Activated B cell treated with CpG ODN at 0.5 μM for 24 hours (primary cell): ENCODE results near the gene ENTPD1. TPM values are rescaled to one million over a fixed set of nuclear protein-coding genes. Genes with fewer than 3 reads are reported as not detected.

Experiments
- ATAC-seq: fragments of 200-7000 bp; cut with Tn5 transposase; one replicate; pipeline ENCODE4 v1.10.0; 2021; ENCODE audit warnings: low read depth, mild to moderate bottlenecking, moderate library complexity
- CTCF ChIA-PET: fragments of 350-600 bp; sonication (Branson Sonifier 250); formaldehyde crosslinking; loops from one replicate; lab custom pipeline; 2021; ENCODE audit warnings: antibody characterized with exemption; lab: Charles Lee
- POLR2A ChIA-PET: fragments of 350-600 bp; sonication (Branson Sonifier 250); formaldehyde crosslinking; loops from one replicate; lab custom pipeline; 2021; ENCODE audit warnings: antibody characterized with exemption; lab: Charles Lee
- DNase-seq: peaks from one replicate; pipeline ENCODE4 v3.0.0; 2022
- H3K27ac Mint-ChIP-seq: one replicate; pipeline ENCODE4 v1.8.0; 2020; ENCODE audit warnings: mixed read lengths
- H3K27me3 Mint-ChIP-seq: one replicate; pipeline ENCODE4 v1.8.0; 2021; ENCODE audit warnings: mixed read lengths
- H3K36me3 Mint-ChIP-seq: one replicate; pipeline ENCODE4 v1.8.0; 2021; ENCODE audit warnings: low read depth, mixed read lengths
- H3K4me1 Mint-ChIP-seq: one replicate; pipeline ENCODE4 v1.8.0; 2021; ENCODE audit warnings: mixed read lengths
- H3K4me3 Mint-ChIP-seq: one replicate; pipeline ENCODE4 v1.8.0; 2020; ENCODE audit warnings: mild to moderate bottlenecking, mixed read lengths
- H3K9me3 Mint-ChIP-seq: one replicate; pipeline ENCODE4 v1.8.0; 2020; ENCODE audit warnings: mixed read lengths
- CTCF ChIP-seq: fragments of 200-600 bp; IDR thresholded peaks from one replicate; pipeline ENCODE4 v1.8.0; 2022; ENCODE audit warnings: antibody characterized with exemption, mild to moderate bottlenecking
- intact Hi-C: fragments of 100-400 bp; cut with micrococcal nuclease; formaldehyde crosslinking; loops from one replicate; pipeline ENCODE4 v1.15.1; 2024
- total RNA-seq: library from RNA; stranded (reverse); gene quantifications from 2 replicates; pipeline ENCODE4 v1.2.3, GENCODE V29; 2022

Gene ENTPD1
- total RNA-seq, 1 donor from 2014 or later: 187 TPM

GRCh38 chr10:95834406-95834805 lies 78.4 kb downstream of the ENTPD1 start:
- peaks cover 100% of the 10 kb centered on the region for H3K4me1 Mint-ChIP-seq
- peaks cover 21% of the 10 kb centered on the region for H3K36me3 Mint-ChIP-seq
- DNase-seq: no peak
- no peaks in the 10 kb centered on the region for H3K27me3 Mint-ChIP-seq
- CTCF ChIA-PET: interaction anchor here (0.8 to 20.1 kb wide), 4 partner anchors 31 to 140 kb away, joined by 3 to 427 read pairs (median 5); partner anchors contain the start of gene TCTN3
- peak overlapping the region; percentile 95 for H3K27ac Mint-ChIP-seq
- TF ChIP-seq CTCF: no peak
- intact Hi-C loops: loop anchor here (5.0 kb wide), 1 partner anchor 453 kb away; no protein-coding TSS in a partner anchor
- peak overlapping the region; percentile 21 for H3K4me3 Mint-ChIP-seq
- no peak for ATAC-seq
- no peaks in the 10 kb centered on the region for H3K9me3 Mint-ChIP-seq
- POLR2A ChIA-PET: interaction anchor here (0.8 to 20.2 kb wide), 6 partner anchors 14 to 140 kb away, joined by 3 to 572 read pairs (median 202); partner anchors contain the start of genes ENTPD1 and TCTN3

- peak overlapping the region; percentile 42 for H3K4me3 Mint-ChIP-seq
- TF ChIP-seq CTCF: no peak
- no peaks in the 10 kb centered on the region for H3K27me3 Mint-ChIP-seq
- H3K9me3 Mint-ChIP-seq: no peaks in the 10 kb centered on the region
- peak overlapping the region; percentile 95 for H3K27ac Mint-ChIP-seq
- ChIA-PET POLR2A (interaction anchor here (0.5 to 20.2 kb wide), 9 partner anchors 8 to 582 kb away, joined by 3 to 572 read pairs (median 6); partner anchors contain the start of genes ENTPD1 and TCTN3), CTCF (interaction anchor here (0.9 to 20.1 kb wide), 3 partner anchors 30 to 141 kb away, joined by 3 to 427 read pairs (median 4); partner anchors contain the start of gene TCTN3)
- H3K4me1 Mint-ChIP-seq: peaks cover 100% of the 10 kb centered on the region
- ATAC-seq (no peak), DNase-seq (no peak)
- peaks cover 22% of the 10 kb centered on the region for H3K36me3 Mint-ChIP-seq
- intact Hi-C loops: no loop called here
Observed at GRCh38 chr10:95835149-95835860, 79.3 kb downstream of the ENTPD1 start.

- intact Hi-C loops: no loop called here
- peak overlapping the region; percentile 95 for H3K27ac Mint-ChIP-seq
- H3K36me3 Mint-ChIP-seq: peaks cover 23% of the 10 kb centered on the region
- TF ChIP-seq CTCF: no peak
- H3K4me3 Mint-ChIP-seq: peak overlapping the region; percentile 11
- POLR2A ChIA-PET: interaction anchor here (1.4 to 20.2 kb wide), 7 partner anchors 10 to 141 kb away, joined by 3 to 572 read pairs (median 167); partner anchors contain the start of genes ENTPD1 and TCTN3
- H3K27me3 Mint-ChIP-seq: no peaks in the 10 kb centered on the region
- no peaks in the 10 kb centered on the region for H3K9me3 Mint-ChIP-seq
- H3K4me1 Mint-ChIP-seq: peaks cover 100% of the 10 kb centered on the region
- ATAC-seq: no peak
- CTCF ChIA-PET: interaction anchor here (1.5 to 20.1 kb wide), 3 partner anchors 29 to 141 kb away, joined by 4 to 427 read pairs (median 26); partner anchors contain the start of genes ENTPD1 and TCTN3
- no peak for DNase-seq
Observed at GRCh38 chr10:95835911-95836310, 79.9 kb downstream of the ENTPD1 start.

GRCh38 chr10:95836610-95837355 lies 80.8 kb downstream of the ENTPD1 start:
- Mint-ChIP-seq H3K4me3 (peak overlapping the region; percentile 63), H3K27ac (peak overlapping the region; percentile 95), H3K9me3 (no peaks in the 10 kb centered on the region), H3K4me1 (peaks cover 100% of the 10 kb centered on the region), H3K36me3 (peaks cover 20% of the 10 kb centered on the region), H3K27me3 (no peaks in the 10 kb centered on the region)
- DNase-seq: no peak
- POLR2A ChIA-PET: interaction anchor here (0.6 to 20.2 kb wide), 13 partner anchors 9 to 142 kb away, joined by 3 to 572 read pairs (median 5); partner anchors contain the start of genes ENTPD1 and TCTN3
- intact Hi-C loops: no loop called here
- ATAC-seq: no peak
- no peak for TF ChIP-seq CTCF
- CTCF ChIA-PET: interaction anchor here (1.0 to 20.1 kb wide), 6 partner anchors 10 to 142 kb away, joined by 3 to 427 read pairs (median 5); partner anchors contain the start of genes ENTPD1 and TCTN3
